ENCODE results near the gene PLXNB3.

The PLXNB3 gene

GRCh38 chrX:153761863-153762262, 2.2 kb upstream of the PLXNB3 start:
- intact Hi-C loops (cut with micrococcal nuclease): loop anchor here (5.0 kb wide), 1 partner anchor 190 kb away; no protein-coding TSS in a partner anchor
- H3K4me3 Mint-ChIP-seq: no peak overlapping the region
- no peaks in the 10 kb centered on the region for H3K36me3 Mint-ChIP-seq (ENCODE audit: low read depth)
- no peaks in the 10 kb centered on the region for H3K9me3 Mint-ChIP-seq
- peaks cover 16% of the 10 kb centered on the region for H3K27me3 Mint-ChIP-seq
- H3K4me1 Mint-ChIP-seq (ENCODE audit: low read depth): peaks cover 26% of the 10 kb centered on the region
- H3K27ac Mint-ChIP-seq: no peak overlapping the region

- no peaks in the 10 kb centered on the region for H3K9me3 Mint-ChIP-seq
- intact Hi-C loops (cut with micrococcal nuclease): loop anchor here (5.0 kb wide), 1 partner anchor 190 kb away; no protein-coding TSS in a partner anchor
- no peaks in the 10 kb centered on the region for H3K36me3 Mint-ChIP-seq (ENCODE audit: low read depth)
- H3K27me3 Mint-ChIP-seq: peaks cover 18% of the 10 kb centered on the region
- peaks cover 22% of the 10 kb centered on the region for H3K4me1 Mint-ChIP-seq (ENCODE audit: low read depth)
- no peak overlapping the region for H3K27ac Mint-ChIP-seq
- no peak overlapping the region for H3K4me3 Mint-ChIP-seq
These were observed 1.3 kb upstream of the PLXNB3 start for GRCh38 chrX:153762626-153763173.

GRCh38 chrX:153763298-153763932, 634 bp upstream of the PLXNB3 start:
- intact Hi-C loops (cut with micrococcal nuclease): loop anchor here (5.0 kb wide), 1 partner anchor 189 kb away; no protein-coding TSS in a partner anchor
- H3K4me3 Mint-ChIP-seq: no peak overlapping the region
- H3K9me3 Mint-ChIP-seq: no peaks in the 10 kb centered on the region
- peaks cover 23% of the 10 kb centered on the region for H3K27me3 Mint-ChIP-seq
- peaks cover 19% of the 10 kb centered on the region for H3K4me1 Mint-ChIP-seq (ENCODE audit: low read depth)
- H3K27ac Mint-ChIP-seq: no peak overlapping the region
- H3K36me3 Mint-ChIP-seq (ENCODE audit: low read depth): no peaks in the 10 kb centered on the region

- H3K4me3 Mint-ChIP-seq: no peak overlapping the region
- intact Hi-C loops (cut with micrococcal nuclease): loop anchor here (5.0 kb wide), 1 partner anchor 188 kb away; no protein-coding TSS in a partner anchor
These were observed 713 bp downstream of the PLXNB3 start for GRCh38 chrX:153764786-153765137.

GRCh38 chrX:153765138-153766079, 1.4 kb downstream of the PLXNB3 start:
- peaks cover 30% of the 10 kb centered on the region for H3K27me3 Mint-ChIP-seq
- intact Hi-C loops (cut with micrococcal nuclease): no loop called here
- H3K27ac Mint-ChIP-seq: no peak overlapping the region
- no peak overlapping the region for H3K4me3 Mint-ChIP-seq
- H3K9me3 Mint-ChIP-seq: no peaks in the 10 kb centered on the region
- peaks cover 23% of the 10 kb centered on the region for H3K4me1 Mint-ChIP-seq (ENCODE audit: low read depth)
- H3K36me3 Mint-ChIP-seq (ENCODE audit: low read depth): no peaks in the 10 kb centered on the region

More at GRCh38 chrX:153764786-153765137, 713 bp downstream of the PLXNB3 start:
- no peak overlapping the region for H3K27ac Mint-ChIP-seq
- no peaks in the 10 kb centered on the region for H3K36me3 Mint-ChIP-seq (ENCODE audit: low read depth)
- peaks cover 25% of the 10 kb centered on the region for H3K27me3 Mint-ChIP-seq
- no peaks in the 10 kb centered on the region for H3K9me3 Mint-ChIP-seq
- peaks cover 19% of the 10 kb centered on the region for H3K4me1 Mint-ChIP-seq (ENCODE audit: low read depth)

GRCh38 chrX:153766098-153766817, 2.2 kb downstream of the PLXNB3 start:
- no peaks in the 10 kb centered on the region for H3K9me3 Mint-ChIP-seq
- no peak overlapping the region for H3K27ac Mint-ChIP-seq
- H3K36me3 Mint-ChIP-seq (ENCODE audit: low read depth): no peaks in the 10 kb centered on the region
- peaks cover 23% of the 10 kb centered on the region for H3K4me1 Mint-ChIP-seq (ENCODE audit: low read depth)
- intact Hi-C loops (cut with micrococcal nuclease): no loop called here
- H3K4me3 Mint-ChIP-seq: no peak overlapping the region
- H3K27me3 Mint-ChIP-seq: peaks cover 30% of the 10 kb centered on the region

- peaks cover 30% of the 10 kb centered on the region for H3K27me3 Mint-ChIP-seq
- H3K4me3 Mint-ChIP-seq: no peak overlapping the region
- no peaks in the 10 kb centered on the region for H3K9me3 Mint-ChIP-seq
- intact Hi-C loops (cut with micrococcal nuclease): no loop called here
- H3K36me3 Mint-ChIP-seq (ENCODE audit: low read depth): no peaks in the 10 kb centered on the region
- no peak overlapping the region for H3K27ac Mint-ChIP-seq
- peaks cover 23% of the 10 kb centered on the region for H3K4me1 Mint-ChIP-seq (ENCODE audit: low read depth)
These were observed 3.0 kb downstream of the PLXNB3 start for GRCh38 chrX:153766871-153767673.

GRCh38 chrX:153767674-153768055, 3.6 kb downstream of the PLXNB3 start:
- no peak overlapping the region for H3K27ac Mint-ChIP-seq
- no peaks in the 10 kb centered on the region for H3K9me3 Mint-ChIP-seq
- H3K27me3 Mint-ChIP-seq: peaks cover 30% of the 10 kb centered on the region
- intact Hi-C loops (cut with micrococcal nuclease): no loop called here
- H3K4me1 Mint-ChIP-seq (ENCODE audit: low read depth): peaks cover 23% of the 10 kb centered on the region
- H3K36me3 Mint-ChIP-seq (ENCODE audit: low read depth): no peaks in the 10 kb centered on the region
- H3K4me3 Mint-ChIP-seq: no peak overlapping the region

- Mint-ChIP-seq H3K36me3 (ENCODE audit: low read depth) (no peaks in the 10 kb centered on the region), H3K4me3 (no peak overlapping the region), H3K27ac (no peak overlapping the region), H3K9me3 (no peaks in the 10 kb centered on the region), H3K4me1 (ENCODE audit: low read depth) (peaks cover 23% of the 10 kb centered on the region), H3K27me3 (peaks cover 30% of the 10 kb centered on the region)
- intact Hi-C loops (cut with micrococcal nuclease): no loop called here
These were observed 4.5 kb downstream of the PLXNB3 start for GRCh38 chrX:153768311-153769157.

- Mint-ChIP-seq H3K4me3 (no peak overlapping the region), H3K27me3 (peaks cover 28% of the 10 kb centered on the region), H3K4me1 (ENCODE audit: low read depth) (peaks cover 18% of the 10 kb centered on the region), H3K27ac (no peak overlapping the region), H3K36me3 (ENCODE audit: low read depth) (no peaks in the 10 kb centered on the region), H3K9me3 (no peaks in the 10 kb centered on the region)
- intact Hi-C loops (cut with micrococcal nuclease): no loop called here
These were observed 5.3 kb downstream of the PLXNB3 start for GRCh38 chrX:153769158-153769864.

- Mint-ChIP-seq H3K27me3 (peaks cover 28% of the 10 kb centered on the region), H3K4me1 (ENCODE audit: low read depth) (peaks cover 17% of the 10 kb centered on the region), H3K27ac (no peak overlapping the region), H3K4me3 (no peak overlapping the region), H3K9me3 (no peaks in the 10 kb centered on the region), H3K36me3 (ENCODE audit: low read depth) (no peaks in the 10 kb centered on the region)
- intact Hi-C loops (cut with micrococcal nuclease): no loop called here
These were observed 6.0 kb downstream of the PLXNB3 start for GRCh38 chrX:153769865-153770600.
